Karpas-422 (cell line): ENCODE measurements around the gene APP. TPM values are rescaled to one million over a fixed set of nuclear protein-coding genes. Genes with fewer than 3 reads are reported as not detected.

Source experiments
- DNase-seq: peaks from one replicate; pipeline ENCODE4 v3.0.0-alpha.2; 2015
- H2AFZ ChIP-seq: fragments of 200-600 bp; sonication (generic); 2 replicates; pipeline ENCODE4 v1.6.1; 2014; ENCODE audit warnings: antibody characterized with exemption, low read length, mixed read lengths
- H3K27ac ChIP-seq: fragments of 200-600 bp; sonication (generic); 2 replicates; pipeline ENCODE4 v1.5.1; 2014; ENCODE audit warnings: mild to moderate bottlenecking, low read length, moderate library complexity
- H3K27me3 ChIP-seq: fragments of 200-600 bp; sonication (generic); 2 replicates; pipeline ENCODE4 v1.6.1; 2014; ENCODE audit warnings: low read length, mixed read lengths
- H3K36me3 ChIP-seq: fragments of 200-600 bp; sonication (generic); 2 replicates; pipeline ENCODE4 v1.6.1; 2014; ENCODE audit warnings: low read length, mixed read lengths; ENCODE audit not compliant: insufficient read depth
- H3K4me1 ChIP-seq: fragments of 200-600 bp; sonication (generic); 2 replicates; pipeline ENCODE4 v1.6.1; 2014; ENCODE audit warnings: mild to moderate bottlenecking, low read length, mixed read lengths
- H3K4me2 ChIP-seq: fragments of 200-600 bp; sonication (generic); 2 replicates; pipeline ENCODE4 v1.6.1; 2014; ENCODE audit warnings: low read length, low read depth, mild to moderate bottlenecking; ENCODE audit not compliant: poor library complexity, severe bottlenecking
- H3K4me3 ChIP-seq: fragments of 200-600 bp; sonication (generic); 2 replicates; pipeline ENCODE4 v1.5.1; 2014; ENCODE audit warnings: mild to moderate bottlenecking, antibody characterized with exemption, low read length, mixed read lengths
- H3K79me2 ChIP-seq: fragments of 200-600 bp; sonication (generic); 2 replicates; pipeline ENCODE4 v1.6.1; 2014; ENCODE audit warnings: mild to moderate bottlenecking, low read length, mixed read lengths
- H3K9ac ChIP-seq: fragments of 200-600 bp; sonication (generic); 2 replicates; pipeline ENCODE4 v1.6.0; 2014; ENCODE audit warnings: low read length
- H3K9me2 ChIP-seq: fragments of 200-600 bp; sonication (generic), shearing (Covaris generic); replicated peaks from 2 replicates; pipeline ENCODE4 v1.6.0; 2014; ENCODE audit warnings: mild to moderate bottlenecking, low read length, moderate library complexity; ENCODE audit not compliant: insufficient read depth
- H3K9me3 ChIP-seq: fragments of 300-700, 200-600 bp; sonication (generic); 2 replicates; pipeline ENCODE4 v1.6.1; 2014; ENCODE audit warnings: low read length, mixed read lengths
- H4K20me1 ChIP-seq: fragments of 200-600 bp; sonication (generic); 2 replicates; pipeline ENCODE4 v1.6.1; 2014; ENCODE audit warnings: mild to moderate bottlenecking, antibody characterized with exemption, low read length, low read depth; ENCODE audit not compliant: insufficient read depth
- total RNA-seq: library from RNA; depleted of rRNA; stranded (reverse); fragments of >200 nt; shearing (Covaris generic); gene quantifications from 2 replicates; pipeline ENCODE4 v1.2.3, GENCODE V29; 2014; ENCODE audit warnings: low replicate concordance

APP gene
- total RNA-seq, 1 experiment from 2014 or later = not detected

DNA sequence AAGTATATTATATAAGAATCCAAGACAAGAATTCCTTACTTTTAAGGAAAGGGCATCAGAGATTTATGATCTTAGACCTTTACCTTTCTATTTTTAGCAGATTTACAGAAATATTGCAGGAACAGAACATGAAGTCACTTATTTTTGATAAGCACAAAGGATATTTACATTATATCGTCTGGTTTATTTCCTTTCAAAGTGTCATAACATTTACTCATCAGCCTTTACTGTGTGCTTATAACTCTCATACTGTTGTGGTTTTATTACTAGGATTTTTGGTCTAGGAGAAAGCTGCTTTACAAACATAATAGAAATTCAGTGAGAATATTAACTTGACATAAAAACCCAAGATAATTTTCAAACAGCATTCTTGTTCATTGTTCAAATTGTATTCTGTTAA, 47.6 kb downstream of the APP start:
- H3K36me3 ChIP-seq = no peaks in the 10 kb centered on the region
- DNase-seq = no peak

DNA sequence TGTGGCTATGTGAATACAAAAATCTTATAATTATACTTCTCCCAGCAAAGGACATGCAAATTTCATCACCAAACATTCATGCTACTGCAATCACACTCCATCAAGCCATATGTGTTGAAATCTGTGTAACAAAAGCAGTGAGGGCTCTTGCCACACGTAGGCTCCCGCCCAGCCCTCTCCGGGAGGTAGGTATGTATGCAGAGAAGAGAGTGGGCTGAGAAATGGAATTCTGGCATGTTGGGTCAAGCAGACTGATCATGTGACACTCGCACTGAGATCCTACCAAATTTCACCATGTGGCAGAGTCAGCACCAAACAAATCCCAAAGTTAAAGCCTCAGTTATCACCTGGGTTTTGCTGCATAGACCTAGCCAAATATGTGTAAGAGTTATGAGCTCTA, 49.7 kb downstream of the APP start:
- H3K4me1 ChIP-seq = peaks cover 2% of the 10 kb centered on the region; the same call in 1 of the 2 replicates
- H3K9me3 ChIP-seq = no peaks in the 10 kb centered on the region
- H4K20me1 ChIP-seq = no peaks in the 10 kb centered on the region
- H3K9me2 ChIP-seq = no peaks in the 10 kb centered on the region
- no peaks in the 10 kb centered on the region for H3K27me3 ChIP-seq
- no peak for DNase-seq
- H2AFZ ChIP-seq = no peak overlapping the region
- H3K36me3 ChIP-seq = no peaks in the 10 kb centered on the region
- H3K4me2 ChIP-seq = no peak overlapping the region
- H3K27ac ChIP-seq = no peak overlapping the region
- no peak overlapping the region for H3K4me3 ChIP-seq
- no peak overlapping the region for H3K9ac ChIP-seq
- H3K79me2 ChIP-seq = no peaks in the 10 kb centered on the region

More for the DNA sequence above, 47.6 kb downstream of the APP start:
- no peak overlapping the region for H3K4me3 ChIP-seq
- H3K9me2 ChIP-seq = no peaks in the 10 kb centered on the region
- no peaks in the 10 kb centered on the region for H4K20me1 ChIP-seq
- no peak overlapping the region for H2AFZ ChIP-seq
- H3K9ac ChIP-seq = no peak overlapping the region
- no peak overlapping the region for H3K4me2 ChIP-seq
- no peaks in the 10 kb centered on the region for H3K27me3 ChIP-seq
- H3K4me1 ChIP-seq = peaks cover 2% of the 10 kb centered on the region; the same call in 1 of the 2 replicates
- H3K79me2 ChIP-seq = no peaks in the 10 kb centered on the region
- H3K9me3 ChIP-seq = no peaks in the 10 kb centered on the region
- H3K27ac ChIP-seq = no peak overlapping the region

DNA sequence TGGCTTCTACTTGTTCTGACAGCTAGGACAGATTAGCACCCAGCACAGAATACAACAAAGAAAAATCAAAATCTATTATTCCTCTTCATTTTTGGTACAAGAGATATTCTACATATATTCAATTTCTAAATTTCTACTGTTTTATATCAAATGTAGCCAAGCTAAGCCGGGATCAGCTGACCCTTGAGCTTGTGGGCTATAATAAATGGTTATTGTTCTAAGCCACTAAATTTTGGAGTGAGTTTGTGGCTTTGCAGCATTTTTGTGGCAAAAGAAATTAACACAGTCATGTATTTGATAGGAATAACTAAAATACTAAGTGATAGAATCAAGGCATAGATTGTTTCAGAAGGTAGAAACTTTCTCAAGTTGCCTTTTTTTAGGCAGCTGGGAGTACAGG, 50.7 kb downstream of the APP start:
- Histone ChIP-seq H3K27me3 (no peaks in the 10 kb centered on the region), H3K27ac (no peak overlapping the region), H3K4me1 (peaks cover 2% of the 10 kb centered on the region; the same call in 1 of the 2 replicates), H2AFZ (no peak overlapping the region), H3K79me2 (no peaks in the 10 kb centered on the region), H3K9ac (no peak overlapping the region), H3K9me2 (no peaks in the 10 kb centered on the region), H3K36me3 (no peaks in the 10 kb centered on the region), H3K4me2 (no peak overlapping the region), H3K9me3 (no peaks in the 10 kb centered on the region), H3K4me3 (no peak overlapping the region), H4K20me1 (no peaks in the 10 kb centered on the region)
- DNase-seq = no peak

DNA sequence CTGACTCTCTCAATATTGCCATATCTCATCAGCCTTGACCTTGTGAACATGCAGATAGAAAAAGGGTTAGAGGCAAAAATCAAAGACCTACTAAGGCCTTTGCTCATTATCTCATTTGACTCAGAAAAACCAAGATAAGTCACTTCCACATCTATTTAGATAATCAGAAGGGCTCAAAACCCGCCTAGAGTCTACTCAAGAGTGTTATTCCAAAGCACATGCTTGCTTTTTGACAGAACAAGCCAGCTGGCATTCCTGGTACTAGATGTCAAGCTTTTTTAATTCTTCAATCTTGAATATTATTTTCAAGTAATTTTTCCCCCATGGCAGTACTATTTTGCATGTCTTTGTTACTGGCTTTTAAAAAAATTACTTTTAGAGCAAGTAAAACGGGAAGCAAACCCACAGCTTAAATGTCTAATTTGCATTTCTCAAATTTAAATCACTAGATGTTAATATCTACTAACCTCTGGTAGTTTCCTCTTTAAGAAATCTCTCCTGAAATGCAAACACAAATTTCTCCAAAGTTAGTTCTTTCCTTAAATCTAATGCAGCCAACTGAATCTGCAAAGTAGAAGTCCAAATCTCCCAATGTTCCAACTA, 51.5 kb downstream of the APP start:
- Histone ChIP-seq H3K4me1 (peaks cover 2% of the 10 kb centered on the region; the same call in 1 of the 2 replicates), H3K27ac (no peak overlapping the region), H2AFZ (no peak overlapping the region), H3K4me3 (no peak overlapping the region), H3K9me2 (no peaks in the 10 kb centered on the region), H4K20me1 (no peaks in the 10 kb centered on the region), H3K9ac (no peak overlapping the region), H3K79me2 (no peaks in the 10 kb centered on the region), H3K4me2 (no peak overlapping the region), H3K9me3 (no peaks in the 10 kb centered on the region), H3K27me3 (no peaks in the 10 kb centered on the region), H3K36me3 (no peaks in the 10 kb centered on the region)
- no peak for DNase-seq

DNA sequence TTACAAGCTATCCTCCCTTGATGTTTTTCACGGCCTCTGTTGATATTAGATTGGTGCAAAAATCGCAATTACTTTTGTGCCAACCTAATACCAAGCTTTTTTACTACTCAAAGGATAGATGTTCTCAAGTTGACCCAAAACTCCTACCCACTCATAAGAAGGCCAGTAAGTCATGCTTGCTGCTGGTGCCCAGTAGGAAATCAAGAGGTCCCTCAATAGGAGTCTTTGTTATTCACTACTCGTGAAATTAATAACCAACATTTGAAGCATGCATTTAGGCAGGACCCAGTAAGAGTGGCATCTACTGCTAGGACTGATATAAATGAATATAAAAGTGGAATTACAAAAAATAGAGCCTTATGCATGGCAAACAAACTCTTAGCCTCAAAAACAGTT, 52.6 kb downstream of the APP start:
- Histone ChIP-seq H3K9me3 (no peaks in the 10 kb centered on the region; the same call in 1 of the 2 replicates), H3K4me3 (no peak overlapping the region), H3K36me3 (no peaks in the 10 kb centered on the region), H2AFZ (no peak overlapping the region), H3K9ac (no peak overlapping the region), H3K4me1 (peaks cover 2% of the 10 kb centered on the region; the same call in 1 of the 2 replicates), H3K4me2 (no peak overlapping the region), H3K9me2 (no peaks in the 10 kb centered on the region), H3K79me2 (no peaks in the 10 kb centered on the region), H3K27me3 (no peaks in the 10 kb centered on the region), H3K27ac (no peak overlapping the region), H4K20me1 (no peaks in the 10 kb centered on the region)
- no peak for DNase-seq

DNA sequence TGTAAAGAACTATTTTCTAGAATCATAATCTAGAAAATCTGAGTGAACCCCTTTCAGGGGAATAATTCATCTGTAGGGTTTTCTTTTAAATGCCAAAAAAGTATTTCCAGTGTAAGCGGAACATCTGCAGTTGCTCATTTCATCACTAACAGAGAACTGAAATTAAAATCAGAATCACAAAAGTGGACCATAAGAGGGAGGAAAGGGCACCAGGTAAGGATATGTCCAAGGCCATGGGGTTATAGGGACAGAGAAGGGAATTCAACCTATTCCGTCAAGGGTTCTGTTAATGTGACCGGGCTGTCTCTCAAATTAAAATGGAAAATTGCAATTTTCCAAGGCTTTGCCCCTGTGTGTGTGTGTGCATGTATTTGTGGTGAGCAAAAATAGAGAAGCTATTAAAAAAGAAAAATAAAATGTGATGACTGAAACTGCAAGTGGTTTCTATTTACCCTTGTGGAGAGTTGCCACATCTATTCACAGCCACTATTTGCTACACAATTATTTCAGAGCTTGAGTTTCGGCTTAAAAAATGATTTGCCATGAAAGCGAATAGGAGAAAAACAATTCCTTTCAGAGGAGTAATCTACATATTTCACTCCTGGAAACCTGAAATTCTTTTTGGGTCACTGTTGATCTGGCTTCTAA, 53.1 kb downstream of the APP start:
- Histone ChIP-seq H4K20me1 (no peaks in the 10 kb centered on the region), H3K9me3 (no peaks in the 10 kb centered on the region; the same call in 1 of the 2 replicates), H3K4me3 (no peak overlapping the region), H2AFZ (no peak overlapping the region), H3K9ac (no peak overlapping the region), H3K79me2 (no peaks in the 10 kb centered on the region), H3K36me3 (no peaks in the 10 kb centered on the region), H3K4me2 (no peak overlapping the region), H3K27ac (no peak overlapping the region), H3K27me3 (no peaks in the 10 kb centered on the region), H3K9me2 (no peaks in the 10 kb centered on the region), H3K4me1 (peaks cover 2% of the 10 kb centered on the region; the same call in 1 of the 2 replicates)
- no peak for DNase-seq

DNA sequence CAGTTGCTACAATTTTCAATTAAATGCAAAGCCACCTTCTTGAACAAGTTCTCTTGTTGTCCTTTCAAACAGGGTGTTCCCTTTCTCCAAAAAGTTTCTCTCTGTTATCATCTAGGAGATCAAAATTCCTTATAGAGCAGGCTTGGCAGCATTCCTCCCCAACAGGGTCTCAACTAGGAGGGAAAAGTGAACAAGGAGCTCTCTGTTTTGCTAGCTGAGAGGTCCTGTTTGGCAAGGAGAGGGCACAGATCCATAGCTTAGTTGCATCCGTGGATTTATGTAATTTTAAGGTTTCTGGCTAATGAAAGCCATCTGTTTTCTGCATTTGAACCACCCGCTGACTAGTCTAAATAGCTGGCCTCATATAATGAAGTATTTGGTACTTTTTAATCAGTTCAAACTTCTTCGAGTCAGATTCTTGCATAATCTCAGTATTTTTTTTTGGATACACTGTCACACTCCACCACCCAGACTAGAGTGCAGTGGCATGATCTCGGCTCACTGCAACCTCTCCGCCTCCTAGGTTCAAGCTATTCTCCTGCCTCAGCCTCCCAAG, 54.0 kb downstream of the APP start:
- no peak overlapping the region for H3K4me3 ChIP-seq
- H2AFZ ChIP-seq = no peak overlapping the region
- no peak for DNase-seq
- no peaks in the 10 kb centered on the region for H3K9me2 ChIP-seq
- no peaks in the 10 kb centered on the region for H4K20me1 ChIP-seq
- no peaks in the 10 kb centered on the region for H3K79me2 ChIP-seq
- H3K36me3 ChIP-seq = no peaks in the 10 kb centered on the region
- H3K9me3 ChIP-seq = no peaks in the 10 kb centered on the region; the same call in 1 of the 2 replicates
- no peak overlapping the region for H3K4me2 ChIP-seq
- H3K27ac ChIP-seq = no peak overlapping the region
- no peak overlapping the region for H3K9ac ChIP-seq
- H3K4me1 ChIP-seq = peaks cover 2% of the 10 kb centered on the region; the same call in 1 of the 2 replicates
- H3K27me3 ChIP-seq = no peaks in the 10 kb centered on the region

DNA sequence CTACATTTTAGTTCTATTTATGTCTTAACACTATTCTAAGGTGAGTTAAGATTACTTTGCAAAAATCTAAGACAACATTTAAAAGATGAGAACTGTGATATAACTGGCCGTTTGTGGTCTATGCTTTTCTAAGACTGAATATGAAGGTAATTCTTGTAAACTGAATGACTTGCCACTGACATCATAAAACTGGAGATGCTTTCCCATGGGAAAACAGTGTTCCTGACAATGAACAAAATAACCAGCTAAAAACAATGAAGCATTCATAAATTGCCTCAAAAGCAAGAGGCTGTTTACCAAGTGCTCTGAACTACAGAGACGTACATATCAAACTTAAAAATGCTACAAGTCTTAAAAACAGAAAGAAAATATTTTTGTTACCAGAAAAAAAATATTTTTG, 54.7 kb downstream of the APP start:
- H3K4me2 ChIP-seq = no peak overlapping the region
- H3K9me3 ChIP-seq = no peaks in the 10 kb centered on the region; the same call in 1 of the 2 replicates
- no peak overlapping the region for H2AFZ ChIP-seq
- H3K27ac ChIP-seq = no peak overlapping the region
- H3K27me3 ChIP-seq = no peaks in the 10 kb centered on the region
- H3K4me1 ChIP-seq = peaks cover 2% of the 10 kb centered on the region; the same call in 1 of the 2 replicates
- H3K9ac ChIP-seq = no peak overlapping the region
- no peaks in the 10 kb centered on the region for H3K9me2 ChIP-seq
- DNase-seq = no peak
- H3K36me3 ChIP-seq = no peaks in the 10 kb centered on the region
- H4K20me1 ChIP-seq = no peaks in the 10 kb centered on the region
- no peak overlapping the region for H3K4me3 ChIP-seq
- H3K79me2 ChIP-seq = no peaks in the 10 kb centered on the region
